BE2C (cell line): Measurements from ENCODE around the gene CDH4.

ENCODE experiments used
- DNase-seq: peaks from one replicate; pipeline ENCODE4 v3.0.0-alpha.2; 2020
- H3K27me3 ChIP-seq: fragments of 250-450 bp; sonication (Bioruptor Pico); 2 replicates; pipeline ENCODE4 v1.5.1; 2020; ENCODE audit warnings: mild to moderate bottlenecking
- H3K36me3 ChIP-seq: fragments of 250-450 bp; sonication (Bioruptor Pico); 2 replicates; pipeline ENCODE4 v1.5.1; 2020; ENCODE audit warnings: mild to moderate bottlenecking
- H3K4me1 ChIP-seq: fragments of 250-450 bp; sonication (Bioruptor Pico); 2 replicates; pipeline ENCODE4 v1.5.1; 2020
- H3K4me3 ChIP-seq: 2 replicates; pipeline ENCODE4 v1.5.1; 2011; ENCODE audit warnings: low read depth, low read length
- H3K9me3 ChIP-seq: fragments of 250-450 bp; sonication (Bioruptor Pico); 2 replicates; pipeline ENCODE4 v1.5.1; 2020
- TF ChIP-seq, protein P1 (sequence below): IDR thresholded peaks from 2 replicates; pipeline ENCODE4 v1.5.1; 2012; ENCODE audit warnings: mild to moderate bottlenecking, low read depth, low read length

Gene CDH4

DNA sequence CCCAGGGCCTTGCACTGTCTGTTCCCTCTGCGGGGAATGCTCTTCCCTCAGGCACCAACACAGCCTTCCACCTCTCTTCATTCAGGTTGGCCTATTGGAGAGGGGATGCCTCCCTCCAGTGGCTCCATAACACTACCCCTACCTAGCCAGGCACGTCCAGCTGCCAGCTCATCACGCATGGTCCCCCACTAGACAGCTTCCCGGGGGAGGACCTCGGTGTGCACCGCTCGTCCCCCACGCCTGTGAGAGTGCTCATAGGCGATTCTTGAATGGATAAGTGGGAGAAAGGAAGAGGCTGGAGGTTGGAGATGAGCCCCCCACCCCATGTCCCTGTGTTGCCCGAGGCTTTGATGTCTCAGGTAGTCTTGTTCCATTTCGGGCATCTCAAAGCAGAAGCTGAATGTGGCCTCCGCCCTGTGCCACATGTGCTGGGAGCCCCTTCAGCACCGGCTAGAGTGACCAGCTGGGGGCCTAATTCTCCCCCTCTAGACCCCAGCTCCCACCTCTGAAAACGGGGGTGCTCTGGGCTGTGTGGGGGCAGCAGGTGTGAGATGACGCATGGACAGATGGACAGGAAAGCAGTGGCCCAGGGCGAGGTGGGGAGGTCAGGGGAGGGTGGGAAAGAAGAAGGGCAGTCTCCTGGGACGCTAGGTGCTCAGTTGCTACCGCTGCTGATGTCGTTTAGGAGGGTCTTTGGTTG lies 480.6 kb downstream of the CDH4 start:
- H3K36me3 ChIP-seq, result no peaks in the 10 kb centered on the region
- no peaks in the 10 kb centered on the region for H3K4me1 ChIP-seq
- TF ChIP-seq, protein P1, sequence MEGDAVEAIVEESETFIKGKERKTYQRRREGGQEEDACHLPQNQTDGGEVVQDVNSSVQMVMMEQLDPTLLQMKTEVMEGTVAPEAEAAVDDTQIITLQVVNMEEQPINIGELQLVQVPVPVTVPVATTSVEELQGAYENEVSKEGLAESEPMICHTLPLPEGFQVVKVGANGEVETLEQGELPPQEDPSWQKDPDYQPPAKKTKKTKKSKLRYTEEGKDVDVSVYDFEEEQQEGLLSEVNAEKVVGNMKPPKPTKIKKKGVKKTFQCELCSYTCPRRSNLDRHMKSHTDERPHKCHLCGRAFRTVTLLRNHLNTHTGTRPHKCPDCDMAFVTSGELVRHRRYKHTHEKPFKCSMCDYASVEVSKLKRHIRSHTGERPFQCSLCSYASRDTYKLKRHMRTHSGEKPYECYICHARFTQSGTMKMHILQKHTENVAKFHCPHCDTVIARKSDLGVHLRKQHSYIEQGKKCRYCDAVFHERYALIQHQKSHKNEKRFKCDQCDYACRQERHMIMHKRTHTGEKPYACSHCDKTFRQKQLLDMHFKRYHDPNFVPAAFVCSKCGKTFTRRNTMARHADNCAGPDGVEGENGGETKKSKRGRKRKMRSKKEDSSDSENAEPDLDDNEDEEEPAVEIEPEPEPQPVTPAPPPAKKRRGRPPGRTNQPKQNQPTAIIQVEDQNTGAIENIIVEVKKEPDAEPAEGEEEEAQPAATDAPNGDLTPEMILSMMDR, result no peak
- no peaks in the 10 kb centered on the region for H3K27me3 ChIP-seq
- no peaks in the 10 kb centered on the region for H3K9me3 ChIP-seq
- no peak overlapping the region for H3K4me3 ChIP-seq
- DNase-seq, result no peak

DNA sequence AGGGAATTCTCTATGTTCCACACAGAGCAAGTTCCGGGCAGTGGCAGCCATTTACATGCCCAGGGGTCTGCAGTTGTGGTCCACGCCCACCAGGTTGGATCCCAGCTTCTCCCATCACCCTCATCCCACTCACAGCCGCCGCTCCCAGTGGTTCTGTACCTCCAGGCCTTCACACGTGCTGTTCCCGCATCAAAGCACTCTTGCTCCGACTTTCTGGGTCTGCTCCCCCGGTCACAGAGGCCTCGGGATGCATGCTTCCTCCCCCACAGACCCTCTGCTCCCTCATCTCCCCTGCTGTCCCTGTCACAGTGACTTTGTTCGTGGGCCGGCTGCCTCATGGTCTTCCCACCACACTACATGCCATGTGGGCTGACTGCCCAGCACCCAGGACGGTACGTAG lies 481.2 kb downstream of the CDH4 start:
- Histone ChIP-seq H3K4me1 (no peaks in the 10 kb centered on the region), H3K27me3 (no peaks in the 10 kb centered on the region), H3K36me3 (no peaks in the 10 kb centered on the region), H3K9me3 (no peaks in the 10 kb centered on the region), H3K4me3 (no peak overlapping the region)
- DNase-seq, result no peak
- TF ChIP-seq, protein P1, result no peak

DNA sequence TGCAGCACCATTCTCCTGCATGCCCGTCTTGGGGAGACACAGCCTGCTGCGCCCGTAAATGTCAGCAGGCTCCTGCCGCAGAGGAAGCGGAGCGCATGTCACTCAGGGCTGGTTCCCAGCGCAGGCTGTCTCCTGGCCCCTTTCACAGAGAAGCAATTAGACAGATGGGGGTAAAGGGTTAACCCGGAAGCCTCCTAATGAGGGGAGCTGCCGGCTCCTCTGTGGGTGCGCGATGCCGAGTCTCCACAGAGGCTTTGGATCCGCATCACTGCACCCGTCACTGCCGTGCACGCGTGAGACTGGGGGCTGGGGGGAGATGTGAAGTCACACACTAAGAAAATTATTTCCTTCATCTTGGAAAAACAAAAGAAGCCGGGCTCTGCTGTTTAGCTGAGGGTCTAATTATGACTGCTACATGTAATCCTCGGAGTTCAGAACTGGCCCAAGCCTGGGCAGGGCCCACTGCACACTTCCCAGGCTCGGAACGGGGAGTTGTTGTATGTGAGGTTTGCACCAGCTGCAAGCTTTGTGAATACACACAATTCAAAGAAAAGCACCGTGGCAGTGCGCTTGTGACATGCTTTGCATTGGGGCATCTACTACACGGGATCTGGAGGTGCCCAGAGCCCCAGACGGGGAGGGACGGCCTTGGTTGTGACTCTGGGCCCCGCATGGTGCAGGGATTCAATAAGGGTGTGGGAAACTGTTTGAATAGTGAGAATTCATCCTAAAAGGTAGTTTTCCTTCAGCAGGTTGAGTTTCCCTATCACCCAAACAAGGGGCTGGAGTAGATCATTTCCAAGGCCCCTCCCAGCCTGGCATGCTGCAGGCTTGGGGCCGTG lies 482.1 kb downstream of the CDH4 start:
- no peaks in the 10 kb centered on the region for H3K4me1 ChIP-seq
- H3K4me3 ChIP-seq, result no peak overlapping the region
- TF ChIP-seq, protein P1, result no peak
- no peaks in the 10 kb centered on the region for H3K27me3 ChIP-seq
- H3K36me3 ChIP-seq, result no peaks in the 10 kb centered on the region
- no peaks in the 10 kb centered on the region for H3K9me3 ChIP-seq
- DNase-seq, result no peak

DNA sequence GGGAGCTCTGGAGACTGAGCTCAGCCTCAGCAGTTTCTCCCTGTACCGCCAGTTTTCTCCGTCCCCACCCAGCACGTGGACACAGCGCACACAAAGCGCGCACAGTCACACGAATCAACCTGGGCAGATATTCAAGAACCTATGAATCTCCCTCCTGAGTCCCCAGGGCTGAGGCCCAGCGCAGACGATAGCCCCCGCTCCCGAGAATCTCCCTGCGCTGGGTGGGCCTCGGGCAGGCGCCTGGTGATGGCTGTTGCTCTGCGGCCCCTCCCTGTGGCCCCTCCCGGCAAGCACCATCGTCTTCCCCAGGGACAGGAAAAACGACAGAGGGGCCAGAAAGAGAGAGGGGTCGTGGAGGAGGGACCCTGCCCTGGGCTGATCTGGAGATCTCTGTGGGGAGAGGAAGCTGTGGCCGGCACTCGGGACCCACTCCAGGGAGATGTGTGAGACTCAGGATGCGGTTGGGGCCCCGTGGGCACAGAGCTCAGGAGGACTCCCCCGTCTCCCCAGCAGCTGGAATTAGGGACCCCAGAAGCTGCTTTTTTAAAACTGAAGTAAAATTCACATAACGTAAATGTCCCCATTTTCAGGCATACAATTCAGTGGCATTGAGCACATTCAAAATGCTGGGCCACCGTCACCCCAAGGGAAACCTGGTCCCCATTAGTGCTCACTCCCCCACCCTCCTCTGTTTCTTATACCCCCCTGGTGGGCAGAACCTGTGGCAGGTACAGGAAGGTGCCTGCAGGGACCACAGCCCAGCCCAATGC lies 482.9 kb downstream of the CDH4 start:
- Histone ChIP-seq H3K27me3 (no peaks in the 10 kb centered on the region), H3K4me1 (no peaks in the 10 kb centered on the region), H3K9me3 (no peaks in the 10 kb centered on the region), H3K36me3 (no peaks in the 10 kb centered on the region), H3K4me3 (no peak overlapping the region)
- no peak for DNase-seq
- TF ChIP-seq, protein P1, result no peak

DNA sequence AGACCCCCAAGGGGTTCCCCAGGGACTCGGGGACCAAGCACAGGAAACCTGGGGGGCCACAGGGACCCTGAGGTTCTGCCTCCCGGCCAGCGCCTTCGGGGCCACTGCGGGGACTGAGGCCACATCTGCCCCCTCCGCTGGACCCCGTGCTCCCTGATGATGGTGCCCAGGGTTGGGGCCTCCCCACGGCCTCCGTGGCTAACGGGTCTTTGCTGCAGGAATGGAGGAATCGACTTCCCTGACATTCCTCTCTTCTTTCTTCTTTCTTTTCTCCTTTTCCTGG lies 483.4 kb downstream of the CDH4 start:
- H3K9me3 ChIP-seq, result no peaks in the 10 kb centered on the region
- TF ChIP-seq, protein P1, result no peak
- H3K4me3 ChIP-seq, result no peak overlapping the region
- no peaks in the 10 kb centered on the region for H3K27me3 ChIP-seq
- no peak for DNase-seq
- H3K36me3 ChIP-seq, result no peaks in the 10 kb centered on the region
- no peaks in the 10 kb centered on the region for H3K4me1 ChIP-seq
